ENCODE results near the gene CDH4. TPM values are rescaled to one million over a fixed set of nuclear protein-coding genes. Genes with fewer than 3 reads are reported as not detected.

CDH4 gene
- total and polyA plus RNA-seq, 2 of the 4 experiments (the other 2 are of a cell fraction) = 1.6 to 3.5 TPM

GRCh38 chr20:61732511-61733210 lies 480.6 kb downstream of the CDH4 start:
- Histone ChIP-seq H3K4me2 (ENCODE audit: low read depth, low read length) (no peak overlapping the region), H3K4me1 (ENCODE audit: control insufficient read depth, insufficient read depth, low read length) (no peaks in the 10 kb centered on the region), H3K9me3 (ENCODE audit: control insufficient read depth, insufficient read depth, low read length) (peaks cover 3% of the 10 kb centered on the region; the same call in 1 of the 2 replicates), H3K36me3 (ENCODE audit: control insufficient read depth, insufficient read depth, low read length) (no peaks in the 10 kb centered on the region), H2AFZ (replicated peaks; ENCODE audit: low read length, poor library complexity) (peak overlapping the region; percentile 32), H2BK15ac (ENCODE audit: low read depth, low read length) (no peak overlapping the region), H4K5ac (ENCODE audit: low read depth, low read length) (no peak overlapping the region), H3K79me1 (ENCODE audit: low read depth in 1 of 2, low read length in 2 of 2) (no peaks in the 10 kb centered on the region), H3K27ac (ENCODE audit: insufficient read depth, low read length) (no peak overlapping the region), H3K27me3 (ENCODE audit: control insufficient read depth, insufficient read depth, low read length) (peaks cover 6% of the 10 kb centered on the region; the same call in 1 of the 2 replicates), H3K9ac (ENCODE audit: low read depth, low read length) (no peak overlapping the region), H3K4me3 (ENCODE audit: insufficient read depth, low read depth, low read length) (no peak overlapping the region), H2AK9ac (replicated peaks; ENCODE audit: low read depth, low read length, poor library complexity) (peak overlapping the region; percentile 42), H2BK5ac (ENCODE audit: low read depth, low read length, poor library complexity, severe bottlenecking) (no peak overlapping the region), H2BK20ac (ENCODE audit: low read depth, low read length) (no peak overlapping the region), H4K8ac (ENCODE audit: low read depth in 2 of 2, low read length in 2 of 2) (no peak overlapping the region), H3K4ac (ENCODE audit: low read depth, low read length) (no peak overlapping the region), H3K14ac (replicated peaks; ENCODE audit: low read depth, low read length) (no peak overlapping the region), H3K18ac (ENCODE audit: low read depth, low read length) (no peak overlapping the region), H3K56ac (ENCODE audit: extremely low read depth, insufficient read depth, low read length) (no peak overlapping the region), H2AK5ac (ENCODE audit: low read depth, low read length) (no peak overlapping the region), H4K20me1 (ENCODE audit: insufficient read depth, low read length) (no peaks in the 10 kb centered on the region), H4K91ac (ENCODE audit: insufficient read depth, low read depth, low read length) (no peak overlapping the region), H3K9me1 (ENCODE audit: insufficient read depth, low read length) (no peaks in the 10 kb centered on the region), H3K23ac (ENCODE audit: low read depth, low read length) (no peak overlapping the region), H2BK120ac (ENCODE audit: low read depth, low read length) (no peak overlapping the region)
- DNase-seq = no peak
- ATAC-seq (ENCODE audit: low read depth) = no peak
- CTCF ChIA-PET = no interaction called here
- POLR2A ChIA-PET (ENCODE audit: unreplicated experiment) = no interaction called here
- intact Hi-C loops (cut with micrococcal nuclease) (no loop called here), dilution Hi-C loops (cut with HindIII; ENCODE audit: low sequenced_read_pairs, unreplicated experiment) (no loop called here), in situ Hi-C loops (cut with MboI; ENCODE audit: low sequenced_read_pairs) (no loop called here)
- TF ChIP-seq CHD1 (IDR thresholded peaks at IDR 0.05; ENCODE audit: low read depth, low read length) (no peak), SMC3 (IDR thresholded peaks at IDR 0.05; ENCODE audit: low read depth, low read length) (no peak), CTCF (conservative IDR thresholded peaks at IDR 0.05; ENCODE audit: low read depth, low read length) (no peak), MAFK (IDR thresholded peaks at IDR 0.05; ENCODE audit: low read depth, low read length) (no peak), BHLHE40 (IDR thresholded peaks at IDR 0.05; ENCODE audit: low read depth, low read length) (no peak), CEBPB (IDR thresholded peaks at IDR 0.05; ENCODE audit: low read depth, low read length) (no peak), NFE2L2 (IDR thresholded peaks at IDR 0.05; ENCODE audit: low read depth, low read length) (no peak), POLR2A (IDR thresholded peaks at IDR 0.05; ENCODE audit: low read depth, low read length) (no peak), RFX5 (IDR thresholded peaks at IDR 0.05; ENCODE audit: low read depth, low read length) (no peak), ELK1 (IDR thresholded peaks at IDR 0.05; ENCODE audit: borderline replicate concordance, low read depth, low read length) (no peak), MAZ (IDR thresholded peaks at IDR 0.05; ENCODE audit: borderline replicate concordance, low read depth, low read length) (no peak)
- no TSS peak for BruUV-seq (replicated peaks)
- 100% methylated on average over 1 of the region's 19 CpGs; no CpG with 5 or more reads in 1 of the 2 experiments for WGBS, 2 experiments (ENCODE audit: extremely low coverage in 2 of 2, insufficient read length in 1 of 2)

Data from IMR-90 (cell line).